Effector CD8-positive, alpha-beta T cell (primary cell): ENCODE results near the gene NEDD4L.
"Not testable (repeated sequence)": the region's sequence is repeated elsewhere in the genome, so short reads cannot be mapped to it uniquely, and the experiment has no call there.

Source experiments
- DNase-seq: peaks from one replicate; lab custom pipeline; 2025; lab: John Stamatoyannopoulos, UW

Gene NEDD4L

GRCh38 chr18:58378411-58379379 lies 334.7 kb downstream of the NEDD4L start:
- no peak for DNase-seq

GRCh38 chr18:58379443-58379842 lies 335.4 kb downstream of the NEDD4L start:
- DNase-seq, result no peak

- DNase-seq, result not testable (repeated sequence)
These were observed 336.1 kb downstream of the NEDD4L start for GRCh38 chr18:58380113-58380512.

- DNase-seq, result no peak
These were observed 337.8 kb downstream of the NEDD4L start for GRCh38 chr18:58381676-58382411.

GRCh38 chr18:58382446-58382845 lies 338.4 kb downstream of the NEDD4L start:
- DNase-seq, result no peak

- no peak for DNase-seq
These were observed 341.4 kb downstream of the NEDD4L start for GRCh38 chr18:58385472-58385871.

- DNase-seq, result no peak
These were observed 342.8 kb downstream of the NEDD4L start for GRCh38 chr18:58386780-58387179.

- DNase-seq, result no peak
These were observed 343.7 kb downstream of the NEDD4L start for GRCh38 chr18:58387716-58388115.

- no peak for DNase-seq
These were observed 344.7 kb downstream of the NEDD4L start for GRCh38 chr18:58388736-58389135.

- DNase-seq, result no peak
These were observed 345.7 kb downstream of the NEDD4L start for GRCh38 chr18:58389745-58390144.

- no peak for DNase-seq
These were observed 346.4 kb downstream of the NEDD4L start for GRCh38 chr18:58390399-58390798.

GRCh38 chr18:58391231-58391825 lies 347.3 kb downstream of the NEDD4L start:
- no peak for DNase-seq

- no peak for DNase-seq
These were observed 347.9 kb downstream of the NEDD4L start for GRCh38 chr18:58391932-58392323.

- DNase-seq, result no peak
These were observed 348.4 kb downstream of the NEDD4L start for GRCh38 chr18:58392324-58393000.

- no peak for DNase-seq
These were observed 349.3 kb downstream of the NEDD4L start for GRCh38 chr18:58393295-58393694.

GRCh38 chr18:58394046-58394445 lies 350.0 kb downstream of the NEDD4L start:
- DNase-seq, result no peak

GRCh38 chr18:58394602-58395425 lies 350.8 kb downstream of the NEDD4L start:
- no peak for DNase-seq

- DNase-seq, result no peak
These were observed 352.1 kb downstream of the NEDD4L start for GRCh38 chr18:58396144-58396543.

GRCh38 chr18:58396966-58397365 lies 352.9 kb downstream of the NEDD4L start:
- DNase-seq, result no peak

GRCh38 chr18:58397385-58398132 lies 353.5 kb downstream of the NEDD4L start:
- no peak for DNase-seq
